GM18951 (cell line): ENCODE data around the gene PCCA.
"Not testable (repeated sequence)": the region's sequence is repeated elsewhere in the genome, so short reads cannot be mapped to it uniquely, and the experiment has no call there.

Source experiments
- POLR2A ChIP-seq: IDR thresholded peaks from 4 replicates; pipeline ENCODE4 v1.6.1; 2011; ENCODE audit warnings: mild to moderate bottlenecking; ENCODE audit not compliant: insufficient read length, insufficient read depth; ENCODE audit errors: extremely low read depth
- in situ Hi-C: fragments of 300-500 bp; cut with MboI; formaldehyde crosslinking; loops from one replicate; pipeline ENCODE4 v1.12.0; 2022; ENCODE audit warnings: low sequenced_read_pairs, mixed read lengths, inconsistent platforms; ENCODE audit not compliant: unreplicated experiment

The PCCA gene

GRCh38 chr13:100112186-100112838 lies 23.4 kb downstream of the PCCA start:
- in situ Hi-C loops = no loop called here
- TF ChIP-seq POLR2A = no peak

- in situ Hi-C loops = no loop called here
- TF ChIP-seq POLR2A = no peak
These were observed 26.9 kb downstream of the PCCA start for GRCh38 chr13:100115693-100116254.

GRCh38 chr13:100124265-100124664 lies 35.4 kb downstream of the PCCA start:
- in situ Hi-C loops = no loop called here

GRCh38 chr13:100125946-100126345 lies 37.1 kb downstream of the PCCA start:
- in situ Hi-C loops = no loop called here
- no peak for TF ChIP-seq POLR2A

More at GRCh38 chr13:100124265-100124664, 35.4 kb downstream of the PCCA start:
- TF ChIP-seq POLR2A = no peak

- TF ChIP-seq POLR2A = no peak
- in situ Hi-C loops = no loop called here
These were observed 39.5 kb downstream of the PCCA start for GRCh38 chr13:100128373-100128772.

GRCh38 chr13:100128838-100129237 lies 39.9 kb downstream of the PCCA start:
- TF ChIP-seq POLR2A = no peak
- in situ Hi-C loops = no loop called here

GRCh38 chr13:100129605-100130004 lies 40.7 kb downstream of the PCCA start:
- no peak for TF ChIP-seq POLR2A
- in situ Hi-C loops = no loop called here

- in situ Hi-C loops = no loop called here
- no peak for TF ChIP-seq POLR2A
These were observed 41.2 kb downstream of the PCCA start for GRCh38 chr13:100130092-100130491.

- in situ Hi-C loops = no loop called here
- TF ChIP-seq POLR2A = no peak
These were observed 42.1 kb downstream of the PCCA start for GRCh38 chr13:100130930-100131511.

- TF ChIP-seq POLR2A = no peak
- in situ Hi-C loops = no loop called here
These were observed 43.1 kb downstream of the PCCA start for GRCh38 chr13:100131863-100132574.

- in situ Hi-C loops = no loop called here
- TF ChIP-seq POLR2A = no peak
These were observed 50.1 kb downstream of the PCCA start for GRCh38 chr13:100138859-100139491.

GRCh38 chr13:100139817-100140216 lies 50.9 kb downstream of the PCCA start:
- in situ Hi-C loops = no loop called here
- no peak for TF ChIP-seq POLR2A

GRCh38 chr13:100140441-100140840 lies 51.5 kb downstream of the PCCA start:
- in situ Hi-C loops = no loop called here
- no peak for TF ChIP-seq POLR2A

- in situ Hi-C loops = not testable (repeated sequence)
These were observed 52.6 kb downstream of the PCCA start for GRCh38 chr13:100141461-100141961.
